ENCODE results near the gene ARSA.

ARSA gene

GRCh38 chr22:50605002-50605612 is 22.8 kb downstream of the ARSA start:
- no peak for DNase-seq (ENCODE audit: low read depth)
- H3K4me3 ChIP-seq (ENCODE audit: control insufficient read depth, low read depth, low read length): no peak overlapping the region
- no peak for TF ChIP-seq CTCF (conservative IDR thresholded peaks at IDR 0.05; ENCODE audit: control insufficient read depth, insufficient read depth, low read depth, low read length)

GRCh38 chr22:50604256-50605001 is 23.5 kb downstream of the ARSA start:
- no peak overlapping the region for H3K4me3 ChIP-seq (ENCODE audit: control insufficient read depth, low read depth, low read length)
- TF ChIP-seq CTCF (conservative IDR thresholded peaks at IDR 0.05; ENCODE audit: control insufficient read depth, insufficient read depth, low read depth, low read length): no peak
- DNase-seq (ENCODE audit: low read depth): no peak

GRCh38 chr22:50603511-50604255 is 24.3 kb downstream of the ARSA start:
- DNase-seq (ENCODE audit: low read depth): no peak
- no peak overlapping the region for H3K4me3 ChIP-seq (ENCODE audit: control insufficient read depth, low read depth, low read length)
- no peak for TF ChIP-seq CTCF (conservative IDR thresholded peaks at IDR 0.05; ENCODE audit: control insufficient read depth, insufficient read depth, low read depth, low read length)

- no peak for TF ChIP-seq CTCF (conservative IDR thresholded peaks at IDR 0.05; ENCODE audit: control insufficient read depth, insufficient read depth, low read depth, low read length)
- no peak overlapping the region for H3K4me3 ChIP-seq (ENCODE audit: control insufficient read depth, low read depth, low read length)
- DNase-seq (ENCODE audit: low read depth): no peak
Observed at GRCh38 chr22:50602338-50602700, 25.6 kb downstream of the ARSA start.

- DNase-seq (ENCODE audit: low read depth): no peak
- TF ChIP-seq CTCF (conservative IDR thresholded peaks at IDR 0.05; ENCODE audit: control insufficient read depth, insufficient read depth, low read depth, low read length): no peak
Observed at GRCh38 chr22:50601669-50602337, 26.1 kb downstream of the ARSA start.

GRCh38 chr22:50600967-50601668 is 26.8 kb downstream of the ARSA start:
- TF ChIP-seq CTCF (conservative IDR thresholded peaks at IDR 0.05; ENCODE audit: control insufficient read depth, insufficient read depth, low read depth, low read length): no peak
- H3K4me3 ChIP-seq (ENCODE audit: control insufficient read depth, low read depth, low read length): no peak overlapping the region
- no peak for DNase-seq (ENCODE audit: low read depth)

More at GRCh38 chr22:50601669-50602337, 26.1 kb downstream of the ARSA start:
- H3K4me3 ChIP-seq (ENCODE audit: control insufficient read depth, low read depth, low read length): no peak overlapping the region
